A549 (cell line): ENCODE results near the gene MON1B.

Source experiments
- CHD2 ChIP-seq: fragments of 150-350 bp; IDR thresholded peaks from 2 replicates; pipeline ENCODE4 v1.6.1; 2014; ENCODE audit warnings: low read length; ENCODE audit not compliant: partially characterized antibody
- CTCF ChIP-seq: fragments of >200 bp; sonication (Bioruptor Twin); formaldehyde crosslinking; IDR thresholded peaks from 3 replicates; pipeline ENCODE4 v1.5.1; 2016
- EP300 ChIP-seq, 2 experiments: fragments of >200 bp; sonication (Bioruptor Twin); formaldehyde crosslinking; IDR thresholded peaks; 2 replicates in 1 of 2; 3 replicates in 1 of 2; pipeline ENCODE4 v1.6.1; 2016 to 2017
- HDAC2 ChIP-seq: fragments of 200-600 bp; sonication (generic); IDR thresholded peaks from 2 replicates; pipeline ENCODE4 v1.6.1; 2016
- HMGXB4 ChIP-seq: fragments of 250-450 bp; sonication (Bioruptor Pico); IDR thresholded peaks from 2 replicates; pipeline ENCODE4 v1.5.0; 2021; ENCODE audit warnings: mild to moderate bottlenecking, moderate library complexity, borderline replicate concordance
- JUNB ChIP-seq: fragments of >200 bp; sonication (Bioruptor Twin); formaldehyde crosslinking; IDR thresholded peaks from 2 replicates; pipeline ENCODE4 v1.6.1; 2016
- MAFK ChIP-seq: fragments of 450-650 bp; IDR thresholded peaks from 2 replicates; pipeline ENCODE4 v1.6.1; 2014; ENCODE audit not compliant: partially characterized antibody
- MAX ChIP-seq: IDR thresholded peaks from 2 replicates; pipeline ENCODE4 v1.6.1; 2012
- MAZ ChIP-seq: fragments of 150-350 bp; IDR thresholded peaks from 2 replicates; pipeline ENCODE4 v1.6.1; 2014; ENCODE audit warnings: antibody characterized with exemption, low read depth, low read length, borderline replicate concordance
- POLR2A ChIP-seq: IDR thresholded peaks from 2 replicates; pipeline ENCODE4 v1.6.1; 2012; ENCODE audit warnings: mild to moderate bottlenecking, low read length

GRCh38 chr16:77213542-77214106 lies 22.6 kb downstream of the MON1B start:
- no peak for TF ChIP-seq MAZ
- no peak for TF ChIP-seq CTCF
- TF ChIP-seq EP300 (IDR thresholded peaks at IDR 0.05) = peak in 1 of 2 experiments; percentile 43; a peak in 1 of 5 replicates
- no peak for TF ChIP-seq CHD2
- TF ChIP-seq POLR2A = 0 out of 2 replicates have a peak, but pooled peaks have one; percentile 15
- peak; percentile 97 for TF ChIP-seq MAX
- TF ChIP-seq HDAC2 = no peak
- TF ChIP-seq HMGXB4 = no peak
- peak; percentile 95 for TF ChIP-seq JUNB
- TF ChIP-seq MAFK = no peak
